Activated CD8-positive, alpha-beta T cell treated with anti-CD3 and anti-CD28 coated beads for 36 hours (primary cell): ENCODE measurements around the gene CRYAB. TPM values are rescaled to one million over a fixed set of nuclear protein-coding genes. Genes with fewer than 3 reads are reported as not detected.
A peak's percentile ranks its signal among the peaks of the same experiment; 100 is the strongest.

ENCODE experiments used
- ATAC-seq: fragments of 200-7000 bp; cut with Tn5 transposase; one replicate; pipeline ENCODE4 v1.10.0; 2021; ENCODE audit warnings: mild to moderate bottlenecking, moderate library complexity
- CTCF ChIA-PET: fragments of 350-600 bp; sonication (Branson Sonifier 250); formaldehyde crosslinking; loops from one replicate; lab custom pipeline; 2021; ENCODE audit warnings: antibody characterized with exemption; lab: Charles Lee
- POLR2A ChIA-PET: fragments of 350-600 bp; sonication (Branson Sonifier 250); formaldehyde crosslinking; loops from one replicate; lab custom pipeline; 2021; ENCODE audit warnings: antibody characterized with exemption; lab: Charles Lee
- DNase-seq: peaks from one replicate; pipeline ENCODE4 v3.0.0-alpha.2; 2020
- H3K27ac Mint-ChIP-seq: one replicate; pipeline ENCODE4 v1.8.0; 2021; ENCODE audit warnings: mild to moderate bottlenecking, mixed read lengths
- H3K27me3 Mint-ChIP-seq: one replicate; pipeline ENCODE4 v1.8.0; 2021; ENCODE audit warnings: mixed read lengths
- H3K36me3 Mint-ChIP-seq: one replicate; pipeline ENCODE4 v1.8.0; 2021; ENCODE audit warnings: low read depth, mixed read lengths
- H3K4me1 Mint-ChIP-seq: one replicate; pipeline ENCODE4 v1.8.0; 2021; ENCODE audit warnings: low read depth, mixed read lengths
- H3K4me3 Mint-ChIP-seq: one replicate; pipeline ENCODE4 v1.8.0; 2021; ENCODE audit warnings: mild to moderate bottlenecking, moderate library complexity, mixed read lengths
- H3K9me3 Mint-ChIP-seq: one replicate; pipeline ENCODE4 v1.8.0; 2021; ENCODE audit warnings: mixed read lengths
- CTCF ChIP-seq: fragments of 200-600 bp; IDR thresholded peaks from one replicate; pipeline ENCODE4 v1.8.0; 2022; ENCODE audit warnings: antibody characterized with exemption, mild to moderate bottlenecking
- intact Hi-C: fragments of 100-400 bp; cut with micrococcal nuclease; formaldehyde crosslinking; loops from one replicate; pipeline ENCODE4 v1.10.0; 2022
- total RNA-seq, 2 experiments: library from RNA; stranded (reverse); gene quantifications; one replicate each; pipeline ENCODE4 v1.2.3, GENCODE V29; 2021

The CRYAB gene
- total RNA-seq, 2 experiments from 2014 or later: not detected

DNA sequence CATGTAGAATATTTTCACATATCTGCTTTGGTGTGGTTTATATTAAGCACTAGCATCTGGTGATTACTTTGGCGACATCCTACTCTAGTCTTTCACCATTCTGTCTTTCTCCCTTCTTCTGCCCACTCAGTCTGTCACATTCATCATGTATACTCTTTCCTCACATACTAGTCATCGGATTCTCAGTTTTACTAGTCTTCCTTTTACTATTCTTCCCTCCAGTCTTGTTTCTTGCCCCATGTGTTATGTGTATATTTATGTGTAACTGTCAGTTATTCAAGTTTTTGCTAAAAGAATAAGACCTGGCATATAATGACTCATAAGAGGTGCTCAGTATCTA, 21.0 kb upstream of the CRYAB start:
- Mint-ChIP-seq H3K4me1 (peaks cover 35% of the 10 kb centered on the region), H3K4me3 (peak overlapping the region; percentile 1), H3K36me3 (no peaks in the 10 kb centered on the region), H3K27me3 (no peaks in the 10 kb centered on the region), H3K27ac (peak overlapping the region; percentile 58), H3K9me3 (no peaks in the 10 kb centered on the region)
- ATAC-seq: peak; percentile 50
- DNase-seq: no peak
- intact Hi-C loops: loop anchor here (10.0 kb wide), 1 partner anchor 92 kb away; the partner anchor contains the start of gene DLAT
- CTCF ChIA-PET: interaction anchor here (1.0 to 19.6 kb wide), 8 partner anchors 9 to 64 kb away, joined by 4 to 223 read pairs (median 7); partner anchors contain the start of gene ALG9
- POLR2A ChIA-PET: interaction anchor here (1.1 kb wide), 1 partner anchor 12 kb away, joined by 3 read pairs; no protein-coding TSS in a partner anchor
- TF ChIP-seq CTCF: no peak

DNA sequence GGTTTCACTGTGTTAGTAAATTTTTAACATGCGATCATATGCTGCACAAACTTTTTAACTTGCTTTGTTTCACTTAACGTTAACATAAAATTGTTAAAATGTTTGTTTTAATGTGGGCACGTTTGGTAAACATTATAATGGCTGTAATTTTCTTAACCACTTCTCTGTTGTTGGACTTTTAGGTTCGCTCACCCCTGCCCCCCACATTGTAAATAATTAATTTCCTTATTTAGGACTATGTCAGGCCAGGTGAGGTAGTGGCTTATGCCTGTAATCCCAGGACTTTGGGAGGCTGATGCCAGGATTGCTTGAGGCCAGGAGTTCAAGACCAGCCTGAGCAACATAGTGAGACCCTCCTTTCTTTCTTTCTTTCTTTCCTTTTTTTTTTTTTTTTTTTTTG, 18.9 kb upstream of the CRYAB start:
- H3K4me1 Mint-ChIP-seq: peaks cover 33% of the 10 kb centered on the region
- no peaks in the 10 kb centered on the region for H3K9me3 Mint-ChIP-seq
- TF ChIP-seq CTCF: no peak
- intact Hi-C loops: loop anchor here (10.0 kb wide), 1 partner anchor 94 kb away; the partner anchor contains the start of gene DLAT
- no peak for DNase-seq
- H3K27me3 Mint-ChIP-seq: no peaks in the 10 kb centered on the region
- H3K27ac Mint-ChIP-seq: no peak overlapping the region
- ATAC-seq: no peak
- CTCF ChIA-PET: interaction anchor here (1.1 to 19.6 kb wide), 4 partner anchors 13 to 269 kb away, joined by 3 to 223 read pairs (median 4); no protein-coding TSS in a partner anchor
- no peaks in the 10 kb centered on the region for H3K36me3 Mint-ChIP-seq
- H3K4me3 Mint-ChIP-seq: no peak overlapping the region
- POLR2A ChIA-PET: interaction anchor here (1.0 kb wide), 1 partner anchor 50 kb away, joined by 3 read pairs; no protein-coding TSS in a partner anchor

DNA sequence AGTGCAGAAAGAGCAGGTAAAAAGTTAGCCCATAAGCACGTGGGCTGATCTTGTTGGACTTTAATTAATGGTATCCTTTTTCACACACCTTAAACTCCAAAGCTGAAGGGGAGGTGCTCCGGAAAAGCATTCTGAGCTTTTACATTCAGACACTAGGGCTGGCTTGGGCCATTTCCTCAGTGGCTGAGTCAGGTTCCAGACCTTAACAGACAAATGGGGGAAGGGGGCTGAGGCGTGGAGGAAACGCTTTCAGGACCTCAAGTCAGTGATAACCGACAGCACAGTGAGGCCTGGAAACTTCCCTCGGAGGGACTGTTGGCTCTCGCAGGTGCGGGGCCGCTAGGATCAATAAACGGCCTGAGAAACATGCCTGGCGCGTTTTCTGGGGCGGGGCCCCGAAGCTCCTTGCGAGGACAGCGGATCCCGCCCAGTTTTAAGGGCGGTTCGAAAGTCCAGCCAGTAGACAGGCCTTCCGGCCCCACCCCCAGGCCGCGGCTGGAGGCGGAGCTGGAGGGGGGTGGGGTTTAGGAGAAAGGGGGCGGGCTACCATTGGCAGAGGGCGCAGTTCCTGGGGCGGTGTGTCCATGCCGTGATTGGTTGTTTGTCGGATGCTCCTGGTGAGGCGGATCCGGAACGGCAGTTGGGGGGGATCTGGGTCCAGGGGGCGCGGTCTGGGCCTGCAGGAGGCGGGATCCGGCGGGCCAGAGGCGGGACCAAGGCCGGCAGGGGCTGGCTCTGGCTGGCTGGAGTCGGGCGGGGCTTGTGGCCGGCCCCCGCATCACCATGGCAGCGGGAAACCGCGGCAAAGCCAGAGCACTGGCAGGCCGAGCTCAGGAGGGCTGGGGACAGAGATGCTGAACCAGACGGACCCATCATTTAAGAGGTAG, 15.2 kb upstream of the CRYAB start:
- POLR2A ChIA-PET: interaction anchor here (1.0 to 3.8 kb wide), 9 partner anchors 9 to 160 kb away, joined by 3 to 16 read pairs (median 7); partner anchors contain the start of genes ALG9, DIXDC1, DLAT and PPP2R1B
- intact Hi-C loops: loop anchor here (2.0 kb wide), 1 partner anchor 48 kb away; the partner anchor contains the start of genes CFAP68 and FDXACB1
- no peaks in the 10 kb centered on the region for H3K9me3 Mint-ChIP-seq

GRCh38 chr11:111925953-111926352, 14.4 kb upstream of the CRYAB start:
- ATAC-seq (no peak), DNase-seq (no peak)
- no peaks in the 10 kb centered on the region for H3K36me3 Mint-ChIP-seq
- H3K27ac Mint-ChIP-seq: peak overlapping the region; percentile 71
- no peaks in the 10 kb centered on the region for H3K9me3 Mint-ChIP-seq
- TF ChIP-seq CTCF: no peak
- intact Hi-C loops: loop anchor here (2.0 kb wide), 1 partner anchor 47 kb away; the partner anchor contains the start of genes CFAP68 and FDXACB1
- no peaks in the 10 kb centered on the region for H3K27me3 Mint-ChIP-seq
- peak overlapping the region; percentile 75 for H3K4me3 Mint-ChIP-seq
- peaks cover 21% of the 10 kb centered on the region for H3K4me1 Mint-ChIP-seq
- ChIA-PET POLR2A (interaction anchor here (1.2 to 3.8 kb wide), 8 partner anchors 10 to 160 kb away, joined by 3 to 16 read pairs (median 8); partner anchors contain the start of genes ALG9, DIXDC1, DLAT and PPP2R1B), CTCF (interaction anchor here (1.1 to 3.2 kb wide), 12 partner anchors 10 to 354 kb away, joined by 3 to 22 read pairs (median 4); partner anchors contain the start of genes ALG9 and CFAP68)

More for the DNA sequence above, 15.2 kb upstream of the CRYAB start:
- Mint-ChIP-seq H3K4me1 (peaks cover 21% of the 10 kb centered on the region), H3K4me3 (peak overlapping the region; percentile 75), H3K27ac (peak overlapping the region; percentile 93), H3K27me3 (no peaks in the 10 kb centered on the region), H3K36me3 (no peaks in the 10 kb centered on the region)
- CTCF ChIA-PET: interaction anchor here (0.6 to 3.2 kb wide), 21 partner anchors 9 to 353 kb away, joined by 3 to 22 read pairs (median 3); partner anchors contain the start of genes ALG9, CFAP68 and SDHD
- peak; percentile 96 for DNase-seq
- no peak for TF ChIP-seq CTCF
- ATAC-seq: peak; percentile 93
